Endothelial cell of umbilical vein (primary cell): ENCODE measurements around the gene FYB2. TPM values are rescaled to one million over a fixed set of nuclear protein-coding genes. Genes with fewer than 3 reads are reported as not detected.

ENCODE experiments used
- BruUV-seq: library from RNA; stranded (reverse); fragments of 400-500 nt; replicated peaks from 2 replicates; lab custom pipeline; 2021; lab: Mats Ljungman, UMichigan
- CTCF ChIA-PET: fragments of 300-600, 350-600 bp; sonication (Branson Sonifier 250); formaldehyde crosslinking; loops from one replicate; lab custom pipeline; 2021; ENCODE audit warnings: antibody characterized with exemption, inconsistent platforms; lab: Charles Lee
- POLR2A ChIA-PET: fragments of 300-600, 350-600 bp; sonication (Branson Sonifier 250); formaldehyde crosslinking; loops from one replicate; lab custom pipeline; 2021; ENCODE audit warnings: antibody characterized with exemption, inconsistent platforms; lab: Charles Lee
- DNase-seq: peaks from one replicate; pipeline ENCODE4 v3.0.0-alpha.2; 2011; ENCODE audit warnings: low read depth, low spot score
- FAIRE-seq: peaks from 2 replicates; lab custom pipeline; 2011; peaks lifted over from hg19 to GRCh38; lab: Jason Lieb, UNC
- H2AFZ ChIP-seq: 2 replicates; pipeline ENCODE4 v1.6.0; 2012; ENCODE audit warnings: low read depth, low read length, control low read depth, inconsistent platforms
- H3K27ac ChIP-seq: 2 replicates; pipeline ENCODE4 v1.5.1; 2011; ENCODE audit warnings: low read depth, mild to moderate bottlenecking, control low read depth, low read length, moderate library complexity; ENCODE audit not compliant: insufficient read depth
- H3K27me3 ChIP-seq, 2 experiments: 2 replicates each; pipeline versions ENCODE4 v1.6.0 to v1.6.1; 2011; ENCODE audit warnings: low read length in 2 of 2, mixed read lengths in 1 of 2; ENCODE audit not compliant: control insufficient read depth in 2 of 2, insufficient read depth in 2 of 2
- H3K36me3 ChIP-seq, 2 experiments: 2 replicates in 1 of 2; 3 replicates in 1 of 2; pipeline ENCODE4 v1.5.1; 2011; ENCODE audit warnings: low read length in 2 of 2, mild to moderate bottlenecking in 1 of 2, moderate library complexity in 1 of 2; ENCODE audit not compliant: control insufficient read depth in 2 of 2, insufficient read depth in 2 of 2; ENCODE audit errors: extremely low read depth in 1 of 2
- H3K4me1 ChIP-seq: 3 replicates; pipeline ENCODE4 v1.5.1; 2011; ENCODE audit warnings: mild to moderate bottlenecking, low read length; ENCODE audit not compliant: control insufficient read depth, insufficient read depth; ENCODE audit errors: extremely low read depth
- H3K4me2 ChIP-seq: 2 replicates; pipeline ENCODE4 v1.6.1; 2011; ENCODE audit warnings: low read length, control low read depth, mixed read lengths; ENCODE audit not compliant: insufficient read depth
- H3K4me3 ChIP-seq, 3 experiments: fragments of 200-600 bp in 1 of 3; sonication (generic), shearing (Covaris generic) in 1 of 3; replicated peaks in 1 of 3; 2 replicates each; pipeline ENCODE4 v1.5.1; 2011 to 2016; ENCODE audit warnings: control low read depth in 3 of 3, low read length in 3 of 3, mild to moderate bottlenecking in 2 of 3, inconsistent platforms in 1 of 3, low read depth in 1 of 3, moderate library complexity in 1 of 3; ENCODE audit not compliant: insufficient read depth in 1 of 3
- H3K79me2 ChIP-seq: 2 replicates; pipeline ENCODE4 v1.6.0; 2012; ENCODE audit warnings: low read length, inconsistent platforms; ENCODE audit not compliant: control insufficient read depth, insufficient read depth
- H3K9ac ChIP-seq: replicated peaks from 2 replicates; pipeline ENCODE3; 2011; ENCODE audit warnings: low read length, control low read depth; ENCODE audit not compliant: insufficient read depth; ENCODE audit errors: extremely low read depth
- H3K9me1 ChIP-seq: replicated peaks from 3 replicates; pipeline ENCODE4 v1.6.0; 2011; ENCODE audit warnings: mild to moderate bottlenecking, low read length; ENCODE audit not compliant: control insufficient read depth, insufficient read depth; ENCODE audit errors: extremely low read depth
- H3K9me3 ChIP-seq: replicated peaks from 2 replicates; pipeline ENCODE4 v1.5.1; 2012; ENCODE audit warnings: low read length, inconsistent platforms; ENCODE audit not compliant: control insufficient read depth, insufficient read depth
- H4K20me1 ChIP-seq: replicated peaks from 2 replicates; pipeline ENCODE3; 2011; ENCODE audit warnings: mild to moderate bottlenecking, low read length; ENCODE audit not compliant: control insufficient read depth, insufficient read depth; ENCODE audit errors: extremely low read depth
- CTCF ChIP-seq, 2 donors: IDR thresholded peaks; 1 replicate in 1 of 2; 2 replicates in 1 of 2; pipeline ENCODE4 v1.5.1; 2011; ENCODE audit warnings: low read length in 2 of 2, mild to moderate bottlenecking in 2 of 2, moderate library complexity in 2 of 2, control low read depth in 1 of 2, inconsistent platforms in 1 of 2, low read depth in 1 of 2; ENCODE audit not compliant: insufficient read depth in 1 of 2; ENCODE audit errors: extremely low read depth in 1 of 2
- EZH2 ChIP-seq: IDR thresholded peaks from 2 replicates; pipeline ENCODE4 v1.6.1; 2012; ENCODE audit warnings: borderline replicate concordance, low read depth, mild to moderate bottlenecking, moderate library complexity, low read length, inconsistent platforms; ENCODE audit not compliant: severe bottlenecking
- FOS ChIP-seq: IDR thresholded peaks from 2 replicates; pipeline ENCODE4 v1.6.1; 2011; ENCODE audit warnings: mild to moderate bottlenecking, low read length, moderate library complexity, borderline replicate concordance; ENCODE audit not compliant: insufficient read depth
- GATA2 ChIP-seq: IDR thresholded peaks from 2 replicates; pipeline ENCODE4 v1.7.0; 2011; ENCODE audit warnings: low read depth, mild to moderate bottlenecking, moderate library complexity, mixed read lengths, low read length; ENCODE audit not compliant: insufficient read length, insufficient read depth
- JUN ChIP-seq: IDR thresholded peaks from 2 replicates; pipeline ENCODE4 v1.6.1; 2011; ENCODE audit warnings: borderline replicate concordance, low read depth; ENCODE audit not compliant: insufficient read length, insufficient read depth
- MAX ChIP-seq: IDR thresholded peaks from 2 replicates; pipeline ENCODE4 v1.6.1; 2011; ENCODE audit not compliant: insufficient read depth, insufficient read length
- MYC ChIP-seq: IDR thresholded peaks from one replicate; pipeline ENCODE4 v1.6.1; 2011; ENCODE audit warnings: mild to moderate bottlenecking, low read depth, low read length
- POLR2A ChIP-seq: IDR thresholded peaks from 2 replicates; pipeline ENCODE4 v1.6.1; 2012; ENCODE audit warnings: low read depth, mild to moderate bottlenecking, control low read depth, low read length
- POLR2AphosphoS5 ChIP-seq: IDR thresholded peaks from 2 replicates; pipeline ENCODE4 v1.6.1; 2012; ENCODE audit warnings: low read depth, mild to moderate bottlenecking, control low read depth, low read length, moderate library complexity; ENCODE audit not compliant: insufficient read depth
- dilution Hi-C: fragments of 300-500 bp; cut with MboI; formaldehyde crosslinking; loops from one replicate; pipeline ENCODE4 v1.15.0; 2019; ENCODE audit warnings: low sequenced_read_pairs; ENCODE audit not compliant: extremely low pct_ligation_motif_present
- intact Hi-C: fragments of 100-400 bp; cut with micrococcal nuclease; formaldehyde crosslinking; loops from one replicate; pipeline ENCODE4 v1.10.0; 2022
- polyA plus RNA-seq, 4 experiments: library from polyadenylated mRNA; depleted of rRNA in 3 of 4; stranded (reverse) in 3 of 4; unstranded in 1 of 4; fragments of >200 nt; gene quantifications; 2 replicates each; pipeline versions ENCODE4 v1.2.1 to v1.2.3, GENCODE V29; 2011 to 2012; ENCODE audit warnings: missing spikeins in 1 of 4
- total RNA-seq: library from RNA; stranded (reverse); gene quantifications from 2 replicates; pipeline ENCODE4 v1.2.3, GENCODE V29; 2021

The FYB2 gene
- total and polyA plus RNA-seq, 2 donors (not counting 3 experiments of a cell fraction or from before 2014, with no cell fraction given) = not detected

GRCh38 chr1:56824271-56824670 lies 5.1 kb upstream of the FYB2 start:
- Histone ChIP-seq H3K27me3 (no peaks in the 10 kb centered on the region), H3K27ac (no peak overlapping the region), H3K9me3 (no peaks in the 10 kb centered on the region), H3K4me2 (no peak overlapping the region), H3K4me1 (no peaks in the 10 kb centered on the region), H3K79me2 (no peaks in the 10 kb centered on the region), H3K9ac (no peak overlapping the region), H3K36me3 (no peaks in the 10 kb centered on the region), H4K20me1 (no peaks in the 10 kb centered on the region), H3K9me1 (no peaks in the 10 kb centered on the region), H3K4me3 (no peak overlapping the region), H2AFZ (no peak overlapping the region)
- FAIRE-seq (no peak), DNase-seq (no peak)
- BruUV-seq = no TSS peak
- ChIA-PET CTCF (no interaction called here), POLR2A (no interaction called here)
- intact Hi-C loops = loop anchor here (5.0 to 10.0 kb wide), 2 partner anchors 1537 to 1679 kb away; no protein-coding TSS in a partner anchor
- no peak for TF ChIP-seq CTCF (IDR thresholded peaks at IDR 0.05; ENCODE audit: extremely low read depth in 1 of 2, insufficient read depth in 1 of 2, low read depth in 1 of 2, low read length in 2 of 2)
- no peak for TF ChIP-seq POLR2A
- TF ChIP-seq POLR2AphosphoS5 = no peak
- TF ChIP-seq GATA2 = no peak
- TF ChIP-seq MAX = no peak
- dilution Hi-C loops = no loop called here

- Histone ChIP-seq H3K36me3 (no peaks in the 10 kb centered on the region), H3K9ac (no peak overlapping the region), H3K9me3 (no peaks in the 10 kb centered on the region), H2AFZ (no peak overlapping the region), H3K27ac (no peak overlapping the region), H3K4me2 (no peak overlapping the region), H3K79me2 (no peaks in the 10 kb centered on the region), H3K4me1 (no peaks in the 10 kb centered on the region), H4K20me1 (no peaks in the 10 kb centered on the region), H3K4me3 (no peak overlapping the region), H3K27me3 (no peaks in the 10 kb centered on the region), H3K9me1 (no peaks in the 10 kb centered on the region)
- POLR2A ChIA-PET = no interaction called here
- DNase-seq (peak; percentile 58), FAIRE-seq (no peak)
- CTCF ChIA-PET = interaction anchor here (0.6 to 3.2 kb wide), 9 partner anchors 9 to 1484 kb away, joined by 3 to 20 read pairs (median 6); no protein-coding TSS in a partner anchor
- BruUV-seq = no TSS peak
- no peak for TF ChIP-seq FOS
- TF ChIP-seq POLR2A = no peak
- TF ChIP-seq POLR2AphosphoS5 = no peak
- TF ChIP-seq EZH2 = no peak
- TF ChIP-seq GATA2 = no peak
- no peak for TF ChIP-seq CTCF (IDR thresholded peaks at IDR 0.05; ENCODE audit: extremely low read depth in 1 of 2, insufficient read depth in 1 of 2, low read depth in 1 of 2, low read length in 2 of 2)
- no peak for TF ChIP-seq MAX
- TF ChIP-seq JUN = no peak
- TF ChIP-seq MYC = no peak
- intact Hi-C loops (loop anchor here (2.0 to 10.0 kb wide), 3 partner anchors 103 to 1677 kb away; no protein-coding TSS in a partner anchor), dilution Hi-C loops (no loop called here)
Observed at GRCh38 chr1:56821462-56821797, 2.2 kb upstream of the FYB2 start.
